ENCODE measurements around the gene PIP5K1B. TPM values are rescaled to one million over a fixed set of nuclear protein-coding genes. Genes with fewer than 3 reads are reported as not detected.

PIP5K1B gene
- total and polyA plus RNA-seq, 7 donors = 10.3 to 72.6 (median 23.5) TPM

GRCh38 chr9:69016191-69017096 lies 311.4 kb downstream of the PIP5K1B start:
- TF ChIP-seq EP300 (IDR thresholded peaks at IDR 0.05) (no peak), CTCF (IDR thresholded peaks at IDR 0.05) (no peak), POLR2AphosphoS5 (IDR thresholded peaks at IDR 0.05) (no peak), POLR2A (IDR thresholded peaks at IDR 0.05) (no peak)
- Histone ChIP-seq H3K4me3 (no peak overlapping the region), H3K9me3 (no peaks in the 10 kb centered on the region), H3K27me3 (no peaks in the 10 kb centered on the region), H3K36me3 (no peaks in the 10 kb centered on the region), H3K4me1 (peaks cover 0 to 10% (median 0%) of the 10 kb centered on the region in 4 donors), H3K27ac (no peak overlapping the region)
- no peak for DNase-seq
- intact Hi-C loops (cut with DNase I) = loop anchor here (5.0 kb wide), 1 partner anchor 414 kb away; no protein-coding TSS in a partner anchor
- WGBS, 2 donors = 77 to 86% methylated on average over 5 of the region's 5 CpGs

GRCh38 chr9:69018737-69019136 lies 313.7 kb downstream of the PIP5K1B start:
- TF ChIP-seq POLR2AphosphoS5 (IDR thresholded peaks at IDR 0.05) = no peak
- no peak for TF ChIP-seq POLR2A (IDR thresholded peaks at IDR 0.05)
- TF ChIP-seq EP300 (IDR thresholded peaks at IDR 0.05) = no peak
- no peak for TF ChIP-seq CTCF (IDR thresholded peaks at IDR 0.05)

GRCh38 chr9:69019808-69020207 lies 314.8 kb downstream of the PIP5K1B start:
- Histone ChIP-seq H3K9me3 (no peaks in the 10 kb centered on the region), H3K4me3 (no peak overlapping the region), H3K4me1 (peaks cover 0 to 10% (median 0%) of the 10 kb centered on the region in 4 donors), H3K36me3 (no peaks in the 10 kb centered on the region), H3K27me3 (no peaks in the 10 kb centered on the region), H3K27ac (no peak overlapping the region)
- DNase-seq = no peak
- TF ChIP-seq POLR2A (IDR thresholded peaks at IDR 0.05) (no peak), CTCF (IDR thresholded peaks at IDR 0.05) (no peak), EP300 (IDR thresholded peaks at IDR 0.05) (no peak), POLR2AphosphoS5 (IDR thresholded peaks at IDR 0.05) (no peak)
- intact Hi-C loops (cut with DNase I) = loop anchor here (5.0 kb wide), 1 partner anchor 418 kb away; no protein-coding TSS in a partner anchor
- WGBS, 2 donors = 27 to 33% methylated on average over 3 of the region's 3 CpGs

More at GRCh38 chr9:69018737-69019136, 313.7 kb downstream of the PIP5K1B start:
- no peaks in the 10 kb centered on the region for H3K9me3 ChIP-seq
- no peak for DNase-seq
- H3K4me3 ChIP-seq = no peak overlapping the region
- peaks cover 0 to 10% (median 0%) of the 10 kb centered on the region in 4 donors for H3K4me1 ChIP-seq
- no peaks in the 10 kb centered on the region for H3K36me3 ChIP-seq
- H3K27ac ChIP-seq = no peak overlapping the region
- WGBS, 2 donors = 74 to 78% methylated on average over 5 of the region's 5 CpGs
- intact Hi-C loops (cut with DNase I) = loop anchor here (5.0 kb wide), 1 partner anchor 416 kb away; no protein-coding TSS in a partner anchor
- no peaks in the 10 kb centered on the region for H3K27me3 ChIP-seq

- Histone ChIP-seq H3K4me1 (peaks cover 0 to 10% (median 0%) of the 10 kb centered on the region in 4 donors), H3K27ac (no peak overlapping the region), H3K36me3 (no peaks in the 10 kb centered on the region), H3K9me3 (no peaks in the 10 kb centered on the region), H3K4me3 (no peak overlapping the region), H3K27me3 (no peaks in the 10 kb centered on the region)
- no peak for DNase-seq
- intact Hi-C loops (cut with DNase I) = no loop called here
- 96 to 97% methylated on average over 8 of the region's 8 CpGs for WGBS, 2 donors
- TF ChIP-seq CTCF (IDR thresholded peaks at IDR 0.05) = no peak
- no peak for TF ChIP-seq EP300 (IDR thresholded peaks at IDR 0.05)
- TF ChIP-seq POLR2AphosphoS5 (IDR thresholded peaks at IDR 0.05) = no peak
- TF ChIP-seq POLR2A (IDR thresholded peaks at IDR 0.05) = no peak
These were observed 315.5 kb downstream of the PIP5K1B start for GRCh38 chr9:69020301-69021145.

All from sigmoid colon (tissue), 7 donors.